HEK293 (cell line): Measurements from ENCODE around the gene CENPX.

Source experiments
- AEBP2 ChIP-seq: fragments of 450-650 bp; formaldehyde crosslinking; IDR thresholded peaks from 2 replicates; pipeline ENCODE4 v1.5.1; 2016; ENCODE audit warnings: missing biosample characterization, missing genetic modification characterization, borderline replicate concordance
- GFI1B ChIP-seq: fragments of 450-650 bp; formaldehyde crosslinking; IDR thresholded peaks from 2 replicates; pipeline ENCODE4 v1.5.1; 2016; ENCODE audit warnings: missing biosample characterization, missing genetic modification characterization
- HIC1 ChIP-seq: fragments of 450-650 bp; formaldehyde crosslinking; IDR thresholded peaks from 2 replicates; pipeline ENCODE4 v1.5.1; 2016; ENCODE audit warnings: missing biosample characterization, missing genetic modification characterization
- KLF10 ChIP-seq: fragments of 450-650 bp; IDR thresholded peaks from 2 replicates; pipeline ENCODE4 v1.5.1; 2018; ENCODE audit warnings: missing biosample characterization, mild to moderate bottlenecking, missing genetic modification characterization
- KLF8 ChIP-seq: fragments of 450-650 bp; formaldehyde crosslinking; IDR thresholded peaks from 2 replicates; pipeline ENCODE4 v1.5.1; 2016; ENCODE audit warnings: missing biosample characterization, missing genetic modification characterization
- OSR2 ChIP-seq: fragments of 450-650 bp; formaldehyde crosslinking; IDR thresholded peaks from 2 replicates; pipeline ENCODE4 v1.5.1; 2016; ENCODE audit warnings: missing biosample characterization, missing genetic modification characterization
- PRDM4 ChIP-seq: fragments of 450-650 bp; formaldehyde crosslinking; IDR thresholded peaks from 2 replicates; pipeline ENCODE4 v1.5.1; 2017; ENCODE audit warnings: missing biosample characterization, missing genetic modification characterization
- SP2 ChIP-seq: fragments of 450-650 bp; formaldehyde crosslinking; IDR thresholded peaks from 2 replicates; pipeline ENCODE4 v1.5.1; 2016; ENCODE audit warnings: missing biosample characterization, missing genetic modification characterization
- ZBTB1 ChIP-seq: fragments of 450-650 bp; formaldehyde crosslinking; IDR thresholded peaks from 2 replicates; pipeline ENCODE4 v1.5.1; 2016; ENCODE audit warnings: missing biosample characterization, missing genetic modification characterization
- ZBTB6 ChIP-seq: fragments of 450-650 bp; formaldehyde crosslinking; IDR thresholded peaks from 2 replicates; pipeline ENCODE4 v1.5.1; 2017; ENCODE audit warnings: missing biosample characterization, missing genetic modification characterization
- ZFHX2 ChIP-seq: fragments of 450-650 bp; formaldehyde crosslinking; conservative IDR thresholded peaks from 2 replicates; pipeline ENCODE4 v1.5.1; 2016; ENCODE audit warnings: missing biosample characterization, missing genetic modification characterization
- ZIC2 ChIP-seq: fragments of 450-650 bp; formaldehyde crosslinking; IDR thresholded peaks from 2 replicates; pipeline ENCODE4 v1.5.1; 2016; ENCODE audit warnings: missing biosample characterization, missing genetic modification characterization
- ZNF184 ChIP-seq: fragments of 450-650 bp; IDR thresholded peaks from 2 replicates; pipeline ENCODE4 v1.5.1; 2018; ENCODE audit warnings: missing biosample characterization, mild to moderate bottlenecking, missing genetic modification characterization
- ZNF48 ChIP-seq: fragments of 450-650 bp; formaldehyde crosslinking; IDR thresholded peaks from 2 replicates; pipeline ENCODE4 v1.5.1; 2016; ENCODE audit warnings: missing biosample characterization, missing genetic modification characterization
- ZNF610 ChIP-seq: fragments of 450-650 bp; formaldehyde crosslinking; IDR thresholded peaks from 2 replicates; pipeline ENCODE4 v1.5.1; 2016; ENCODE audit warnings: missing biosample characterization, missing genetic modification characterization, borderline replicate concordance
- ZNF629 ChIP-seq: fragments of 450-650 bp; formaldehyde crosslinking; IDR thresholded peaks from 2 replicates; pipeline ENCODE4 v1.5.1; 2017; ENCODE audit warnings: missing biosample characterization, missing genetic modification characterization
- ZNF660 ChIP-seq: fragments of 450-650 bp; IDR thresholded peaks from 2 replicates; pipeline ENCODE4 v1.5.1; 2018; ENCODE audit warnings: missing biosample characterization, mild to moderate bottlenecking, missing genetic modification characterization
- ZNF76 ChIP-seq: fragments of 450-650 bp; formaldehyde crosslinking; IDR thresholded peaks from 2 replicates; pipeline ENCODE4; 2016; ENCODE audit warnings: low read depth, missing biosample characterization, missing genetic modification characterization, borderline replicate concordance
- ZNF776 ChIP-seq: fragments of 450-650 bp; formaldehyde crosslinking; IDR thresholded peaks from 2 replicates; pipeline ENCODE4 v1.5.0; 2017; ENCODE audit warnings: missing biosample characterization, missing genetic modification characterization, borderline replicate concordance
- ZNF837 ChIP-seq: fragments of 450-650 bp; formaldehyde crosslinking; IDR thresholded peaks from 2 replicates; pipeline ENCODE4 v1.5.1; 2016; ENCODE audit warnings: missing biosample characterization, missing genetic modification characterization
- ZSCAN16 ChIP-seq: fragments of 450-650 bp; formaldehyde crosslinking; IDR thresholded peaks from 2 replicates; pipeline ENCODE4 v1.5.1; 2016; ENCODE audit warnings: missing biosample characterization, missing genetic modification characterization
- TF ChIP-seq, protein P1 (sequence below): fragments of 450-650 bp; formaldehyde crosslinking; IDR thresholded peaks from 2 replicates; pipeline ENCODE4 v1.5.1; 2016; ENCODE audit warnings: missing biosample characterization, missing genetic modification characterization
- TF ChIP-seq, protein P2 (sequence below): fragments of 450-650 bp; formaldehyde crosslinking; IDR thresholded peaks from 2 replicates; pipeline ENCODE4 v1.5.1; 2016; ENCODE audit warnings: missing biosample characterization, missing genetic modification characterization
- TF ChIP-seq, protein P3 (sequence below): fragments of 450-650 bp; formaldehyde crosslinking; IDR thresholded peaks from 2 replicates; pipeline ENCODE4 v1.5.0; 2017; ENCODE audit warnings: missing biosample characterization, missing genetic modification characterization, borderline replicate concordance

The CENPX gene

GRCh38 chr17:82051776-82052637, 29.3 kb upstream of the CENPX start, which contains the start of the genes GPS1 and RFNG (continued):
- TF ChIP-seq, protein P1, sequence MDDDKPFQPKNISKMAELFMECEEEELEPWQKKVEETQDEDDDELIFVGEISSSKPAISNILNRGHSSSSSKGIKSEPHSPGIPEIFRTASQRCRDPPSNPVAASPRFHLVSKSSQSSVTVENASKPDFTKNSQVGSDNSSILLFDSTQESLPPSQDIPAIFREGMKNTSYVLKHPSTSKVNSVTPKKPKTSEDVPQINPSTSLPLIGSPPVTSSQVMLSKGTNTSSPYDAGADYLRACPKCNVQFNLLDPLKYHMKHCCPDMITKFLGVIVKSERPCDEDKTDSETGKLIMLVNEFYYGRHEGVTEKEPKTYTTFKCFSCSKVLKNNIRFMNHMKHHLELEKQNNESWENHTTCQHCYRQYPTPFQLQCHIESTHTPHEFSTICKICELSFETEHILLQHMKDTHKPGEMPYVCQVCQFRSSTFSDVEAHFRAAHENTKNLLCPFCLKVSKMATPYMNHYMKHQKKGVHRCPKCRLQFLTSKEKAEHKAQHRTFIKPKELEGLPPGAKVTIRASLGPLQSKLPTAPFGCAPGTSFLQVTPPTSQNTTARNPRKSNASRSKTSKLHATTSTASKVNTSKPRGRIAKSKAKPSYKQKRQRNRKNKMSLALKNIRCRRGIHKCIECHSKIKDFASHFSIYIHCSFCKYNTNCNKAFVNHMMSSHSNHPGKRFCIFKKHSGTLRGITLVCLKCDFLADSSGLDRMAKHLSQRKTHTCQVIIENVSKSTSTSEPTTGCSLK = no peak
- no peak for TF ChIP-seq ZFHX2
- TF ChIP-seq PRDM4 (tag by site-specific recombination) = no peak
- TF ChIP-seq, protein P2, sequence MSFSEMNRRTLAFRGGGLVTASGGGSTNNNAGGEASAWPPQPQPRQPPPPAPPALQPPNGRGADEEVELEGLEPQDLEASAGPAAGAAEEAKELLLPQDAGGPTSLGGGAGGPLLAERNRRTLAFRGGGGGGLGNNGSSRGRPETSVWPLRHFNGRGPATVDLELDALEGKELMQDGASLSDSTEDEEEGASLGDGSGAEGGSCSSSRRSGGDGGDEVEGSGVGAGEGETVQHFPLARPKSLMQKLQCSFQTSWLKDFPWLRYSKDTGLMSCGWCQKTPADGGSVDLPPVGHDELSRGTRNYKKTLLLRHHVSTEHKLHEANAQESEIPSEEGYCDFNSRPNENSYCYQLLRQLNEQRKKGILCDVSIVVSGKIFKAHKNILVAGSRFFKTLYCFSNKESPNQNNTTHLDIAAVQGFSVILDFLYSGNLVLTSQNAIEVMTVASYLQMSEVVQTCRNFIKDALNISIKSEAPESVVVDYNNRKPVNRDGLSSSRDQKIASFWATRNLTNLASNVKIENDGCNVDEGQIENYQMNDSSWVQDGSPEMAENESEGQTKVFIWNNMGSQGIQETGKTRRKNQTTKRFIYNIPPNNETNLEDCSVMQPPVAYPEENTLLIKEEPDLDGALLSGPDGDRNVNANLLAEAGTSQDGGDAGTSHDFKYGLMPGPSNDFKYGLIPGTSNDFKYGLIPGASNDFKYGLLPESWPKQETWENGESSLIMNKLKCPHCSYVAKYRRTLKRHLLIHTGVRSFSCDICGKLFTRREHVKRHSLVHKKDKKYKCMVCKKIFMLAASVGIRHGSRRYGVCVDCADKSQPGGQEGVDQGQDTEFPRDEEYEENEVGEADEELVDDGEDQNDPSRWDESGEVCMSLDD (tag by site-specific recombination) = peak; percentile 39; the same call in 1 of the 2 replicates
- TF ChIP-seq ZSCAN16 (tag by site-specific recombination) = no peak
- TF ChIP-seq SP2 (tag by site-specific recombination) = peak; percentile 48
- peak; percentile 20; the same call in 1 of the 2 replicates for TF ChIP-seq KLF8 (tag by site-specific recombination)
- TF ChIP-seq GFI1B = no peak
- 0 out of 2 replicates have a peak, but pooled peaks have one; percentile 25 for TF ChIP-seq ZNF76 (tag by site-specific recombination)
- TF ChIP-seq ZNF660 (tag by site-specific recombination) = no peak
- TF ChIP-seq ZNF837 = no peak
- TF ChIP-seq OSR2 = no peak
- no peak for TF ChIP-seq HIC1 (tag by site-specific recombination)
- TF ChIP-seq ZBTB6 = no peak
- no peak for TF ChIP-seq ZNF610 (tag by site-specific recombination)
- peak; percentile 95 for TF ChIP-seq ZIC2 (tag by site-specific recombination)
- no peak for TF ChIP-seq ZBTB1 (tag by site-specific recombination)
- TF ChIP-seq ZNF184 (tag by site-specific recombination) = no peak
- TF ChIP-seq AEBP2 (tag by site-specific recombination) = no peak
- TF ChIP-seq, protein P3, sequence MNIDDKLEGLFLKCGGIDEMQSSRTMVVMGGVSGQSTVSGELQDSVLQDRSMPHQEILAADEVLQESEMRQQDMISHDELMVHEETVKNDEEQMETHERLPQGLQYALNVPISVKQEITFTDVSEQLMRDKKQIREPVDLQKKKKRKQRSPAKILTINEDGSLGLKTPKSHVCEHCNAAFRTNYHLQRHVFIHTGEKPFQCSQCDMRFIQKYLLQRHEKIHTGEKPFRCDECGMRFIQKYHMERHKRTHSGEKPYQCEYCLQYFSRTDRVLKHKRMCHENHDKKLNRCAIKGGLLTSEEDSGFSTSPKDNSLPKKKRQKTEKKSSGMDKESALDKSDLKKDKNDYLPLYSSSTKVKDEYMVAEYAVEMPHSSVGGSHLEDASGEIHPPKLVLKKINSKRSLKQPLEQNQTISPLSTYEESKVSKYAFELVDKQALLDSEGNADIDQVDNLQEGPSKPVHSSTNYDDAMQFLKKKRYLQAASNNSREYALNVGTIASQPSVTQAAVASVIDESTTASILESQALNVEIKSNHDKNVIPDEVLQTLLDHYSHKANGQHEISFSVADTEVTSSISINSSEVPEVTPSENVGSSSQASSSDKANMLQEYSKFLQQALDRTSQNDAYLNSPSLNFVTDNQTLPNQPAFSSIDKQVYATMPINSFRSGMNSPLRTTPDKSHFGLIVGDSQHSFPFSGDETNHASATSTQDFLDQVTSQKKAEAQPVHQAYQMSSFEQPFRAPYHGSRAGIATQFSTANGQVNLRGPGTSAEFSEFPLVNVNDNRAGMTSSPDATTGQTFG (tag by site-specific recombination) = no peak
- TF ChIP-seq KLF10 (tag by site-specific recombination) = peak; percentile 40; the same call in 1 of the 2 replicates
- no peak for TF ChIP-seq ZNF629 (tag by site-specific recombination)
- no peak for TF ChIP-seq ZNF776 (tag by site-specific recombination)
- no peak for TF ChIP-seq ZNF48 (tag by site-specific recombination)
